ENCODE results near the gene PHACTR3. TPM values are rescaled to one million over a fixed set of nuclear protein-coding genes. Genes with fewer than 3 reads are reported as not detected.

PHACTR3 gene
- total RNA-seq, 4 donors from 2014 or later: 0.66 to 7.8 TPM; not detected in 2

DNA sequence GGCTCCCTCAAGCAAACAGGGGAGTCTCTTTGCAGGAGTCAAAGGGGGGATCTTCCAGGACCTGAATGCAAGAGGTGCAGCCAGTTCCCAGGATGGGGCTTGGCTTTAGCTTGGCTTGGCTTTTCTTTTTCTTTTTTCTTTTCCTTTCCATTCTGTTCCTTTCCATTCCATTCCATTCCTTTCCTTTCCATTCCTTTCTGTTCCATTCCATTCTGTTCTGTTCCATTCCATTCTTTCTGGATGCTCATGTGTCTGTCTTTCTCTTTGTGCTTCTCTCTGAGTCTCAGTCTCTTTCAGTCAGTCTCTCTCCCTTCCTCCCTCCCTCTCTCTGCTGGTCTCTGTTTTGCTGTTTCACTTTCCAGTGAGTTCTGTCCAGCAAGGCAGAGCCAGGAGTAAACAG lies 163.3 kb downstream of the PHACTR3 start:
- TF ChIP-seq, protein P1, sequence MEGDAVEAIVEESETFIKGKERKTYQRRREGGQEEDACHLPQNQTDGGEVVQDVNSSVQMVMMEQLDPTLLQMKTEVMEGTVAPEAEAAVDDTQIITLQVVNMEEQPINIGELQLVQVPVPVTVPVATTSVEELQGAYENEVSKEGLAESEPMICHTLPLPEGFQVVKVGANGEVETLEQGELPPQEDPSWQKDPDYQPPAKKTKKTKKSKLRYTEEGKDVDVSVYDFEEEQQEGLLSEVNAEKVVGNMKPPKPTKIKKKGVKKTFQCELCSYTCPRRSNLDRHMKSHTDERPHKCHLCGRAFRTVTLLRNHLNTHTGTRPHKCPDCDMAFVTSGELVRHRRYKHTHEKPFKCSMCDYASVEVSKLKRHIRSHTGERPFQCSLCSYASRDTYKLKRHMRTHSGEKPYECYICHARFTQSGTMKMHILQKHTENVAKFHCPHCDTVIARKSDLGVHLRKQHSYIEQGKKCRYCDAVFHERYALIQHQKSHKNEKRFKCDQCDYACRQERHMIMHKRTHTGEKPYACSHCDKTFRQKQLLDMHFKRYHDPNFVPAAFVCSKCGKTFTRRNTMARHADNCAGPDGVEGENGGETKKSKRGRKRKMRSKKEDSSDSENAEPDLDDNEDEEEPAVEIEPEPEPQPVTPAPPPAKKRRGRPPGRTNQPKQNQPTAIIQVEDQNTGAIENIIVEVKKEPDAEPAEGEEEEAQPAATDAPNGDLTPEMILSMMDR (IDR thresholded peaks at IDR 0.05; ENCODE audit: low read depth): no peak

DNA sequence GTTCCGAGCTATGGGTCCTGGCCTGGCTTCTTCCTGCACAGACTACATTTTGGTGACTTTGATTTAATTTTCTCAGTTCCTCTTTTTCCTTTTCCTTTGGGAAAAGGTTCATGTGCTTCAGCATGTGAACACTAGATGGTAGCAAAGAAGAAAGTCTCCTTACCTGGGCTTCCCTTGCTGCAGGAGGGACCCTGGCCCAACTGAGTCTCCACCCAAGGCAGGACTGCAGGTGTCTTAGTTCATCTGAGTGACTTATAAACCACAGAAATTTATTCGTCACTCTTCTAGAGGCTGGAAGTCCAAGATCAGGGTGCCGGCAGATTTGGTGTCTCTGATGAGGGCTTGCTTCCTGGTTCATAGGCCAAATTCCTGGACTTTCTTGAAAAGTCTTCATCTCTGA lies 165.9 kb downstream of the PHACTR3 start:
- TF ChIP-seq, protein P1 (IDR thresholded peaks at IDR 0.05; ENCODE audit: low read depth): no peak

DNA sequence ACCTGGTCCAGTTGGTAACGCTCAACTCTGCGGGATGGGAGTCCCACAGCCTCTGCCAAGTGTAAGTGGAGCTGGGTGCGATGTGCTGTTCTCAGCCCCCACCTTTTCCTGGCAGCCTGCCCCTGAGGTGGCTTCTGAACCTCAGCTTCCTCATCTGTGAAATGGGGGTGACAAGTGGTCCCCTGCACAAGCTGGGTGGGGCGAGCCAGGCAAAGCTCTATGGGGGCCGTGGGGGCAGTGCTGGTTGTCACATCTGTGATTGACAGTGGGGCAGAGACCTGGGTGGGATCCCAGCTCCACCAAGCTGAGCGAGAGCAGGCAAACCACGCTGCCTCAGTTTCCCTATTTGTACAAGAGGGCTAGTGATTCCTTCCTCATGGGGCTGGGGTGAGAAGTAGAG lies 166.5 kb downstream of the PHACTR3 start:
- TF ChIP-seq, protein P1 (IDR thresholded peaks at IDR 0.05; ENCODE audit: low read depth): no peak

DNA sequence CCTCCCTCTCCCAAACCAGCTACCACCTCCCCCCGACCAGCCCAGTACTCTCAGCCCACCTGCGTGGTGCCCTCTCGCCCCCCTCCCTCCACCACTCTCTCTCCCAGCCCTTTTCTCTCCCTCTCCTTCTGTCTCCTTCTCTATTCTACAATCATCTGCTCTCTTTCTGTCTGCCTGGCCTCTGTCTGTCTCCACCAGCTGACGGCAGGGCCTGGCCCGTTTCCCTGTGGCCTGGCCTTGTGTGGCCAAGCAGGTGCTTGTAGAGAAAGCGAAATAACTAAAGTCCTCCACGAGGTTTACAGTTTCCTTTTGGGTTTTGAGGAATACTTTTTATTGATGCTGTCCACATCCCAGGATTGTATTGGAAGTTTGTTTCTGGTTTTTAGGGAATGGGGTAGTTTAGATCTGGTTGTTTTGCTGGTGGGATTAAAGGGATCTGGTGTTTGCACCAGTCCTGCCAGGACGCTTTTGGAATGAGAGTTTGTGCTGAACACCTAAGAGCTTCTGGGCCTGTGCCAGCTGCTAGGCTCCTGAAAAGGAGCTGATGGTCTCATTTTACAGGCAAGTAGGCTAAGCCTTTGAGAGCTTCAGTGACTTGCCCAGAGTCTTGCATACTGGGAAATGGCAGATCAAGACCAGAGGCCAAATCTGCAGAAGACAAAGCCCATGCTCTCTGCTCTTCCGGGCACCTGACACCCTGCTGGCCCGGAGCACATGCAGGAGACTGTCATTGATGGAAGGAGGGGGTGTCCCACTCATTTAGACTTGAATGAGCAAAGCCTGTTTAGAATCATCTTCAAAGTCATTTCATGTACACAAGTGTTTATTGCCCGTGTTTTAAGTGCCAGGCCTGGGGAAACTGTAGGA lies 167.4 kb downstream of the PHACTR3 start:
- TF ChIP-seq, protein P1 (IDR thresholded peaks at IDR 0.05; ENCODE audit: low read depth): no peak

DNA sequence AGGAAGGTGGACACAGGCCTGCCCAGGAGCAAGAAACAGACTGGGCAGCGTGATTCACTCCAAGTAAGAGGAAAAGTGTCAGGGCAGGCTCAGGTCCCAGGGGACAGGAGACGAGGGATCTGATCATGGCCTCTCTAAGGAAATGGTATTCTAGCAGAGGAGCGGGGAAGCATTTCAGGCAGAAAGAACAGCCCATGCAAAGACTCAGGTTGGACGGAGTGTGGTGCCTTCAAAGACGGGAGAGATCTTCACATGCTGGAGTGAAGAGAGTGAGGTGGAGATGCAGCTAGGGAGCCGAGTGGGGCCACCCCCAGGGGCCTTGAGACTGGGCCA lies 168.0 kb downstream of the PHACTR3 start:
- TF ChIP-seq, protein P1 (IDR thresholded peaks at IDR 0.05; ENCODE audit: low read depth): no peak

DNA sequence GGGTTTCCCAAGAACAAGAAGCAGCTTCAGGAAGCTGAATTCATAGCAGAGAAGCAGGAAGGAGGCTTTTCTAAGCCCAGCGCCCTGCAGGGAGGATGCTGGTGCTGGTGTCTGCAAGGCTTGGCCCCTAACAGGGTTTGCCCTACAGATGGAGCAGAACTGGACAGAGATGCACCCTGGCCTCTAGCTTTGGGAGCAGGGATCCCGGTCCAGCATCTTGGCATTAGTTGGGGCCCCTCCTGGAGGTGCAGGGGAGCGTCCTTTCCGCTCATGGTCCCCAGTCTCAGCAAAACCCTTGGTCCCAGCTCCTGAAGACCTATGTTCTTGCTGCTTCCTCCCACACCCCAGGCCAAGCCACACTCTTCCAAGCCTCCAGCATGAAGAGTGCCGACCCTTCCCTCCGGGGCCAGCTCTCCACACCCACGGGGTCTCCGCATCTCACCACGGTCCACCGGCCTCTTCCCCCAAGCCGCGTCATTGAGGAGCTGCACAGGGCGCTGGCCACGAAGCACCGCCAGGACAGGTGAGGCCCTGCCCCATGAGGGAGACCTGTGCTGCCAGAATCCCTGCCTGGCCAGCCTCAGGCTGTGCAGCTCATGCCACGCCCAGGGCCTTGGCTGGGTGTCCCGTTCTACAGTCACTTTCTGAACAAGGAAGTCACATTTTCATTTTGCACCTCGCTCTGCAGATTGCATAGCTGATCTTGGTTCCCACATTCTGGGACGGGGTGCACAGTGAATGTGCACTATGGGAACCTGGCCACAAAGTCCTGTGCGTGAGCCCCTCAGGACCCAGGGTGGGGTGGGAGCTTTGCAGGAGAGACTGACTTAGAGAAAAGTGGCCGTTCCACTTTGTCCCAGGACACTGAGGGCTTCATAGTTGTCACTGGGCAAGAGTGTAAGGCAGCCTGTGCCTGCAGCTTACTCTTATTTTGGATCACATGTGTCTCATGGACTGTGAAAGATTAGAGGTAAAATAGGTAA lies 168.9 kb downstream of the PHACTR3 start:
- TF ChIP-seq, protein P1 (IDR thresholded peaks at IDR 0.05; ENCODE audit: low read depth): no peak

DNA sequence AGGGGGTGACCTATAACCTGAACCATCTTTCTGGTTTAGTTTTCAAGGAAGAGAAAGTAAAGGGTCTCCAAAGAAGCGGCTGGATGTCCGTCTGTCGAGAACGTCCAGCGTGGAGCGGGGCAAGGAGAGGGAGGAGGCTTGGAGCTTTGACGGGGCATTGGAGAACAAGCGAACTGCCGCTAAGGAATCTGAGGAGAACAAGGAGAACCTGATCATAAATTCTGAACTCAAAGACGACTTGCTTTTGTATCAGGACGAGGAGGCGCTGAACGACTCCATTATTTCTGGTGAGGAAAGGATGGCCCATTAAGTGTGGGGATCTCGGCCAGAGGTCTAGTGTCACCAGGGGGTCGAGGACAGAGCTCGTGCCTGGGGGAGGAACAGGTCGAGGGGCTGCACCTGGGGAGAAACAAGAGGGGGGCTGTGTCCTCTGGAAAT lies 169.9 kb downstream of the PHACTR3 start:
- TF ChIP-seq, protein P1 (IDR thresholded peaks at IDR 0.05; ENCODE audit: low read depth): no peak

Data from subcutaneous adipose tissue (tissue), 4 donors.